NCI-H187 (cell line): ENCODE results near the gene ADAT3.

ENCODE experiments used
- DNase-seq, 2 experiments: peaks; one replicate each; lab custom pipeline; 2025; lab: John Stamatoyannopoulos, UW

ADAT3 gene

DNA sequence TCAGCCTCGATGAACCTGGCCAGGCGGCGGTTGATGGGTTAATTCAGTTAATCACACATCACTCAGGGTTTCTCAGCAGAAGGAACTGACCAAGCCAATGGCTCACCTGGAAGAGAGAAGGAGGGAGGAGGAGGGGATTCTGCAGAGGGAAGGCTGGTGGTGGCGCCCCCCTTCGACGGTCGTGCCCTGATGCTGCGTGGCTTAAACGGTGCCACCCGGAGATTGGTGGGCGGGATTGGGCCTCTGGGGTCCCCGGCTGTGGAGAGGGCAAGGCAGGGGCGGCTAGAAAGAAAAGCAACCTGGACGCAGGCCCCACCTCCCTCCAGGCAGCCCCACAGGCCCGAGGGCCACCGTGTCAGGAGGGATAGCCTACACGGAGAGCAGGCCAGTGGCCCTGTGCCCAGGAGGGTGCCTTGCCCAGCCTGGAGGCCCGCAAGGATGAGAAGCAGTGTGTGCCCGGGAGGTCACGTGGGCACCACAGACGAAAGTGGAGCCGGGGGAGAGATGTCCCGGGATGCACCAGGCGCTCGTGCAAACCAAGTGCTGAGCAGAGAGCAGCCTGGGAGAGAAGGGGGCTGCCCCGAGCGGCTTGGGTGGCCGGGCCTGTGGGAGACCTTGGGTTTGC lies 51.8 kb downstream of the ADAT3 start:
- DNase-seq, result no peak

DNA sequence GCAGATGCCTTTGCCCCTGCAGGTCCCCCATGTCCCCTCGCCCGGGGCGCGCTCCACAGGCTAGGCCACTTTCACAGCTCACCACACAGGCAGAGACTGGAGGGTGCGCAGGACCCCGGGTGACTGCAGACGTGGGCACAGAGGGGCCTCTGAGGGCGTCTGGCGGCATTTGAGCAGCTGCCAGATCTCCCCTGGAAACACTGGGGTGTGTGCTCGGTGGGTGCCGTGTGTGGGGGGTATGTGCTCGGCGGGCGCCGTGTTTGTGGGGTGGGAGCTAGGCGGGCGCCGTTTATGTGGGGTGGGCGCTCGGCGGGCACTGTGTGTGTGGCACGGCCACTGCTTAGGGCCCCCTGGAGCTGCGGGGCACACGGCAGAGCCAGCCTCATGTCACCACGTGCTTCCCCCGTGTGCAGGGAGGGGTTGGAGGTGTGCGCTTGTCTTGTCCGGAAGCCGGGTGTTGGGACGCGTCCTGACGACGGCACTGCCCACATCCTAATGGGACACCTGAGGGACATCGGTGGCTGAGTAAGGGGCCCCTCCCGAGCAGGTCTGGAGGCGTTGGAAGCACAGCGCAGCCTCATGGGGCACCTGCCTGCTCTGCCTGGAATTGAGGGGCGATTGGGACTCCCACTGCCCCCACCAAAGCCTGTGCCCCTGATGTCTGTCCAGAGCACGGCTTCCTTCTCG lies 52.5 kb downstream of the ADAT3 start:
- DNase-seq, result no peak

DNA sequence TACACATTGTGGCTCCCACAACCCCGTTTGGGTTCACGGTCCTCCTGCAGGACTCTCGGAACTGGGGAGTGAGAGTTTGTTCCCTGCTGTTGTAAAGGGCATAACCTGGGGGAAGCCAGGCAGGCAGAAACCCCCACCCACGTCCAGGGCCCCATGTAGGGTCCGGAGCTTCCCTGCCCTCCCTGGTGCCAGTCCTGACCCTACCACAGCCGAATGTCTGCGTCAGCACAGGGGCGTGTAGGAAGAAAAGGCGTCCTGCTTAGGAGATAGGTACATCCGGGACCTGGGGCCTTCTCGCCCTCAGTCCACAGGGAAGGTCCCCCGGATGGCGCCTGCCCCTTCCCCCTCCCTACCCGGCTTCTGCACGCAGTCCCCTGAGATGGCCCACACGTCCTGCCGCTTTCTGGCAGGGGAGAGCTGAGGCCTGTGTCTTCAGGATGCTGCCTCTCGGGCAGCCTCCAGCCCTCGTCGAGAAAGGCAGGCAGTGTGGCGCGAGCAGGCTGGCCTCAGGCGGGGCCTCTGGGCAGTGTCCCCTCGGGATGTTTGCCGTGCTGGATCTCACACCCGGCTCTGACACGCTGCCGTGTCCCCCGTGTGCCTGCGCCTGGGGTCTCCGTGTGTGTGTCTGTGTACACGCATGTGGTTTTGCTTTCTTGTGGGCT lies 54.9 kb downstream of the ADAT3 start:
- no peak for DNase-seq

DNA sequence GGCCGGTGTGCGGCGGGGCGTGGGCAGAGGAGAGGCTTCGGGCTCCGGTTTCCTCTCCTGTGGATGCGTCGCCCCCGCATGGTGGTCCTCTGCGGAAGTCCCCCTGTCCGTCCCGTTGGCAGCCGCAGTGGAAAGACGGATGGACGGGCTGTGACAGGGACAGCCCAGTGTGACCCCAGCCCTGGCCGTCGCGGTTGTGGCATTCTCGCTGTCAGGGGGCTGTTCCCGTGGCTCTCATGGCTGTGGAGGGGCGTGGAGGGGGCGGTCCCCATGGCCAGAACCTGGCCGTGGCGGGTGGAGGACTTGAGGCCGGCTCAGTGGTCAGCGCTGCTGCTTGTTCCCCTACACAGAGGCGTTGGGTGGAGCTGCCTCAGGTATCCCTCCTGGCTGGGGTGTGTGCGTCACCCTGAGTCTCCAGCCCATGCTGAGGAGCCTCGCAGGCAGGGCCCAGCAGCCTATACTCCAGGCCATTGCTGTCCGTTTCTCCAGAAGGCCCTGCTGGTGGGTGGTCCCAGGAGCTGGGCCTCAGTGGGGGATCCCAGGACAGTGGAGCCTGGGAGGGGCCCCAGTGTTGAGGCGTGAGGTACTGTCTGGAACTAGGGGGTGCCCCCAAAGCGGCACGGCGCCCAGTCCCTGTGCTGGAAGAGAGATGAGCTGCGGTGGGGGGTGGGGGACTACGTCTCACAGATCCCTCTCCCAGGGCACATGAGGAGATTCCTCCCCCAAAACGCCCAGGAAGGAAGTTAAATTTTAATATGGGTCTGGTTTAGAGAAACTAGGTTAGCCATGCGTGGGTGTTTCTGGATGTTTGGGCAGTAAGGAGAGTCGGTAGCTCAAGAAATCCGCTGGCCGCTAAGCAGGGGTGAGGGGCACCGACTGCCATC lies 56.0 kb downstream of the ADAT3 start:
- no peak for DNase-seq

DNA sequence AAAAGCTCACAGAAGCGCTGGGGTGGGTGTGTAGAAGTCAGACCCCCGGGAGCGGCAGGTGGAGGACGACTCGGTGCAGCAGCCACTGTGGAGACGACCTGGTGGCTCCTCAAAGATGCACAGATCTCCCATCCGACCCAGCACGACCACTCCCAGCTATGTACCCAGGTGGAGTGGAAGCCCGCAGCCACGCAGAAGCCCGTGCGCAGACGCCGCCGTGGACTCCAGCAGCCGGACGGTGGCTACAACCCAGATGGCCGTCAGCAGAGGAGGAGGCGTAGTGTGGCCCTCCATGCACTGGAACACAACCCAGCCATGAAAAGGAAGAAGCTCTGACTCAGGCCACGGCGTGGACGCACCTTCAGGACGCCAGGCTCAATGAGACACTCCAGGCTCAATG lies 57.5 kb downstream of the ADAT3 start:
- DNase-seq, result no peak
